Keratinocyte (primary cell): ENCODE measurements around the gene ZC3H6.
"Not testable (repeated sequence)": the region's sequence is repeated elsewhere in the genome, so short reads cannot be mapped to it uniquely, and the experiment has no call there.

Experiments
- CTCF ChIP-seq, 3 experiments: IDR thresholded peaks in 1 of 3; conservative IDR thresholded peaks in 1 of 3; optimal IDR thresholded peaks in 1 of 3; 2 replicates in 2 of 3; 3 replicates in 1 of 3; pipeline versions ENCODE3 to v1.5.1; 2011; ENCODE audit warnings: low read length in 3 of 3, mild to moderate bottlenecking in 3 of 3, moderate library complexity in 2 of 3, control low read depth in 1 of 3, inconsistent platforms in 1 of 3; ENCODE audit not compliant: insufficient read depth in 2 of 3; ENCODE audit errors: extremely low read depth in 1 of 3
- EZH2 ChIP-seq: IDR thresholded peaks from one replicate; pipeline ENCODE4 v1.6.1; 2012; ENCODE audit warnings: inconsistent platforms, mild to moderate bottlenecking, low read length, moderate library complexity

GRCh38 chr2:112354335-112354734 is 78.9 kb downstream of the ZC3H6 start:
- TF ChIP-seq CTCF (optimal IDR thresholded peaks at IDR 0.05 in 1 of 3, IDR thresholded peaks at IDR 0.05 in 1 of 3, conservative IDR thresholded peaks at IDR 0.05 in 1 of 3; ENCODE audit: extremely low read depth in 1 of 3, insufficient read depth in 2 of 3, low read length in 3 of 3); EZH2: not testable (repeated sequence)
